K562 (cell line): ENCODE results near the gene CEP250. TPM values are rescaled to one million over a fixed set of nuclear protein-coding genes. Genes with fewer than 3 reads are reported as not detected.

ENCODE experiments used
- CBX5 ChIP-seq: IDR thresholded peaks from 2 replicates; pipeline ENCODE4 v1.6.1; 2014; ENCODE audit warnings: low read depth, borderline replicate concordance
- ELF2 ChIP-seq: fragments of 250-450 bp; sonication (Bioruptor Pico); IDR thresholded peaks from 2 replicates; pipeline ENCODE4 v1.5.0; 2021; ENCODE audit warnings: mild to moderate bottlenecking
- ELF4 ChIP-seq: fragments of 450-650 bp; formaldehyde crosslinking; IDR thresholded peaks from 2 replicates; pipeline ENCODE4 v1.4.0; 2022; ENCODE audit warnings: missing genetic modification characterization
- GATAD2B ChIP-seq: fragments of 450-650 bp; IDR thresholded peaks from 2 replicates; pipeline ENCODE4 v1.6.1; 2017; ENCODE audit warnings: mild to moderate bottlenecking, borderline replicate concordance
- TEAD2 ChIP-seq: fragments of 450-650 bp; IDR thresholded peaks from 2 replicates; pipeline ENCODE4 v1.6.1; 2016; ENCODE audit warnings: missing genetic modification characterization, control low read depth, missing compliant biosample characterization
- TFAM ChIP-seq: fragments of 250-450 bp; sonication (Bioruptor Pico); conservative IDR thresholded peaks from 2 replicates; pipeline ENCODE4 v1.5.0; 2021; ENCODE audit warnings: mild to moderate bottlenecking, moderate library complexity
- U2AF2 ChIP-seq: fragments of 200-400 bp; formaldehyde crosslinking; optimal IDR thresholded peaks from 2 replicates; pipeline ENCODE3; 2017; ENCODE audit warnings: low read depth, mild to moderate bottlenecking, low read length
- ZBED1 ChIP-seq: IDR thresholded peaks from 2 replicates; pipeline ENCODE4 v1.6.1; 2014
- ZNF592 ChIP-seq: fragments of 450-650 bp; IDR thresholded peaks from 2 replicates; pipeline ENCODE4 v1.6.1; 2017; ENCODE audit warnings: antibody characterized with exemption, mild to moderate bottlenecking
- ZNF740 ChIP-seq, 3 experiments: fragments of 200-800 bp in 1 of 3; sonication (Bioruptor generic) in 1 of 3; sonication (generic) in 1 of 3; formaldehyde crosslinking in 1 of 3; IDR thresholded peaks; 2 replicates each; pipeline versions ENCODE4 v1.6.1 to v1.8.0; 2016 to 2022; ENCODE audit warnings: mild to moderate bottlenecking in 2 of 3, missing compliant biosample characterization in 2 of 3, missing genetic modification characterization in 2 of 3, missing genetic modification reagents in 1 of 3
- polyA plus RNA-seq, 8 experiments: library from polyadenylated mRNA; depleted of rRNA in 4 of 8; stranded (reverse) in 5 of 8; unstranded in 3 of 8; fragments of >200 nt; fragmentation: Nextera tagmentation in 2 of 8; fragmentation: Illumina TruSeq in 1 of 8; extraction: Ambion mirVana in 2 of 8; extraction: Trizol in 1 of 8; gene quantifications; 2 replicates each; pipeline versions ENCODE4 v1.2.1 to v1.2.3, GENCODE V29; 2011 to 2014; ENCODE audit warnings: inconsistent platforms in 1 of 8, missing spikeins in 1 of 8
- total RNA-seq, 7 experiments: library from RNA; depleted of rRNA in 6 of 7; stranded (reverse); fragments of >200 nt in 6 of 7; fragmentation: Illumina TruSeq in 2 of 7; extraction: Trizol in 2 of 7; gene quantifications; 2 replicates each; pipeline versions ENCODE4 v1.2.1 to v1.2.3, GENCODE V29; 2011 to 2021; ENCODE audit warnings: low replicate concordance in 1 of 7
- TF ChIP-seq, protein P1 (sequence below): fragments of 200-800 bp; sonication (Bioruptor generic); IDR thresholded peaks from 2 replicates; pipeline ENCODE4 v1.6.1; 2016; ENCODE audit warnings: missing genetic modification characterization, missing compliant biosample characterization
- TF ChIP-seq, protein P2 (sequence below), 2 experiments: fragments of 450-650 bp; IDR thresholded peaks; 2 replicates each; pipeline ENCODE4 v1.6.1; 2016
- TF ChIP-seq, protein P3 (sequence below): fragments of 450-650 bp; IDR thresholded peaks from 2 replicates; pipeline ENCODE4 v1.6.1; 2016; ENCODE audit warnings: missing biosample characterization, missing genetic modification characterization

The CEP250 gene
- total and polyA plus RNA-seq, 9 of the 15 experiments (the other 6 are each of a cell fraction or from before 2014, with no cell fraction given), result 2.5 to 41.9 (median 20.5) TPM

- TF ChIP-seq, protein P1, sequence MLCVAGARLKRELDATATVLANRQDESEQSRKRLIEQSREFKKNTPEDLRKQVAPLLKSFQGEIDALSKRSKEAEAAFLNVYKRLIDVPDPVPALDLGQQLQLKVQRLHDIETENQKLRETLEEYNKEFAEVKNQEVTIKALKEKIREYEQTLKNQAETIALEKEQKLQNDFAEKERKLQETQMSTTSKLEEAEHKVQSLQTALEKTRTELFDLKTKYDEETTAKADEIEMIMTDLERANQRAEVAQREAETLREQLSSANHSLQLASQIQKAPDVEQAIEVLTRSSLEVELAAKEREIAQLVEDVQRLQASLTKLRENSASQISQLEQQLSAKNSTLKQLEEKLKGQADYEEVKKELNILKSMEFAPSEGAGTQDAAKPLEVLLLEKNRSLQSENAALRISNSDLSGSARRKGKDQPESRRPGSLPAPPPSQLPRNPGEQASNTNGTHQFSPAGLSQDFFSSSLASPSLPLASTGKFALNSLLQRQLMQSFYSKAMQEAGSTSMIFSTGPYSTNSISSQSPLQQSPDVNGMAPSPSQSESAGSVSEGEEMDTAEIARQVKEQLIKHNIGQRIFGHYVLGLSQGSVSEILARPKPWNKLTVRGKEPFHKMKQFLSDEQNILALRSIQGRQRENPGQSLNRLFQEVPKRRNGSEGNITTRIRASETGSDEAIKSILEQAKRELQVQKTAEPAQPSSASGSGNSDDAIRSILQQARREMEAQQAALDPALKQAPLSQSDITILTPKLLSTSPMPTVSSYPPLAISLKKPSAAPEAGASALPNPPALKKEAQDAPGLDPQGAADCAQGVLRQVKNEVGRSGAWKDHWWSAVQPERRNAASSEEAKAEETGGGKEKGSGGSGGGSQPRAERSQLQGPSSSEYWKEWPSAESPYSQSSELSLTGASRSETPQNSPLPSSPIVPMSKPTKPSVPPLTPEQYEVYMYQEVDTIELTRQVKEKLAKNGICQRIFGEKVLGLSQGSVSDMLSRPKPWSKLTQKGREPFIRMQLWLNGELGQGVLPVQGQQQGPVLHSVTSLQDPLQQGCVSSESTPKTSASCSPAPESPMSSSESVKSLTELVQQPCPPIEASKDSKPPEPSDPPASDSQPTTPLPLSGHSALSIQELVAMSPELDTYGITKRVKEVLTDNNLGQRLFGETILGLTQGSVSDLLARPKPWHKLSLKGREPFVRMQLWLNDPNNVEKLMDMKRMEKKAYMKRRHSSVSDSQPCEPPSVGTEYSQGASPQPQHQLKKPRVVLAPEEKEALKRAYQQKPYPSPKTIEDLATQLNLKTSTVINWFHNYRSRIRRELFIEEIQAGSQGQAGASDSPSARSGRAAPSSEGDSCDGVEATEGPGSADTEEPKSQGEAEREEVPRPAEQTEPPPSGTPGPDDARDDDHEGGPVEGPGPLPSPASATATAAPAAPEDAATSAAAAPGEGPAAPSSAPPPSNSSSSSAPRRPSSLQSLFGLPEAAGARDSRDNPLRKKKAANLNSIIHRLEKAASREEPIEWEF (CRISPR knock-in tag), result no peak
- TF ChIP-seq, protein P2, sequence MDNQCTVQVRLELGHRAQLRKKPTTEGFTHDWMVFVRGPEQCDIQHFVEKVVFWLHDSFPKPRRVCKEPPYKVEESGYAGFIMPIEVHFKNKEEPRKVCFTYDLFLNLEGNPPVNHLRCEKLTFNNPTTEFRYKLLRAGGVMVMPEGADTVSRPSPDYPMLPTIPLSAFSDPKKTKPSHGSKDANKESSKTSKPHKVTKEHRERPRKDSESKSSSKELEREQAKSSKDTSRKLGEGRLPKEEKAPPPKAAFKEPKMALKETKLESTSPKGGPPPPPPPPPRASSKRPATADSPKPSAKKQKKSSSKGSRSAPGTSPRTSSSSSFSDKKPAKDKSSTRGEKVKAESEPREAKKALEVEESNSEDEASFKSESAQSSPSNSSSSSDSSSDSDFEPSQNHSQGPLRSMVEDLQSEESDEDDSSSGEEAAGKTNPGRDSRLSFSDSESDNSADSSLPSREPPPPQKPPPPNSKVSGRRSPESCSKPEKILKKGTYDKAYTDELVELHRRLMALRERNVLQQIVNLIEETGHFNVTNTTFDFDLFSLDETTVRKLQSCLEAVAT (IDR thresholded peaks at IDR 0.05), result no peak
- no peak for TF ChIP-seq CBX5
- no peak for TF ChIP-seq ZNF592
- 0 out of 2 replicates have a peak, but pooled peaks have one; percentile 7 for TF ChIP-seq ELF4 (CRISPR knock-in tag)
- no peak for TF ChIP-seq U2AF2
- no peak for TF ChIP-seq ZNF740 (CRISPR knock-in tag; IDR thresholded peaks at IDR 0.05)
- no peak for TF ChIP-seq ZNF740 (tag; IDR thresholded peaks at IDR 0.05)
- TF ChIP-seq ZBED1, result no peak
- no peak for TF ChIP-seq GATAD2B
- TF ChIP-seq TFAM (CRISPR knock-in tag), result no peak
- TF ChIP-seq ELF2 (CRISPR knock-in tag), result peak; percentile 83
- TF ChIP-seq, protein P3, sequence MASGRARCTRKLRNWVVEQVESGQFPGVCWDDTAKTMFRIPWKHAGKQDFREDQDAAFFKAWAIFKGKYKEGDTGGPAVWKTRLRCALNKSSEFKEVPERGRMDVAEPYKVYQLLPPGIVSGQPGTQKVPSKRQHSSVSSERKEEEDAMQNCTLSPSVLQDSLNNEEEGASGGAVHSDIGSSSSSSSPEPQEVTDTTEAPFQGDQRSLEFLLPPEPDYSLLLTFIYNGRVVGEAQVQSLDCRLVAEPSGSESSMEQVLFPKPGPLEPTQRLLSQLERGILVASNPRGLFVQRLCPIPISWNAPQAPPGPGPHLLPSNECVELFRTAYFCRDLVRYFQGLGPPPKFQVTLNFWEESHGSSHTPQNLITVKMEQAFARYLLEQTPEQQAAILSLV (tag), result no peak
- TF ChIP-seq TEAD2 (tag), result no peak
Observed at GRCh38 chr20:35541783-35542662, 86.6 kb downstream of the CEP250 start, which contains the start of gene ERGIC3 (continued).
